Measurements from ENCODE around the gene DPF1. TPM values are rescaled to one million over a fixed set of nuclear protein-coding genes. Genes with fewer than 3 reads are reported as not detected.

Gene DPF1
- total RNA-seq, 1 experiment from 2014 or later, result 19.2 TPM

DNA sequence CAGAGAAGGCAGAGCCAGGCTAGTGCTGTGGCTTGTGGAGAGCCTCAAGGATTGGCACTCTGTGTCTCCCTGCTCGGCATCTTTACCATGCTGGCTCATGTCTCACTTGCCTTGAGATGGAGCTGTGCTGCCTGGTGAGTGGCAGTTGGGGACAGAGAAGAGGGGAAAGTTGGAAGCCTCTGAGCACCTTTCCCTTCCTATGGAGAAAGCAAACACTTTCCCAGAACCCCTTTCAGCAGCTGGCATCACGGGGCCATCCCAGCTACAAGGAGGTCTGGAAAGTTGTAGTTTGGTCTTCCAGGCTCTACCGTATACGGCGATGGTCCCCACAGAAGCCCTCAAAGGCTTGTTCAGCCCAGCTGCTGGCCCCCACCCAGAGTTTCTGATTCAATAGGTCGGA is 58.7 kb downstream of the DPF1 start:
- no peak for DNase-seq (ENCODE audit: low spot score)

- DNase-seq (ENCODE audit: low spot score), result no peak
Observed at GRCh38 chr19:38164526-38164925, 59.5 kb downstream of the DPF1 start.

GRCh38 chr19:38163419-38164290 is 60.4 kb downstream of the DPF1 start:
- DNase-seq (ENCODE audit: low spot score), result no peak

DNA sequence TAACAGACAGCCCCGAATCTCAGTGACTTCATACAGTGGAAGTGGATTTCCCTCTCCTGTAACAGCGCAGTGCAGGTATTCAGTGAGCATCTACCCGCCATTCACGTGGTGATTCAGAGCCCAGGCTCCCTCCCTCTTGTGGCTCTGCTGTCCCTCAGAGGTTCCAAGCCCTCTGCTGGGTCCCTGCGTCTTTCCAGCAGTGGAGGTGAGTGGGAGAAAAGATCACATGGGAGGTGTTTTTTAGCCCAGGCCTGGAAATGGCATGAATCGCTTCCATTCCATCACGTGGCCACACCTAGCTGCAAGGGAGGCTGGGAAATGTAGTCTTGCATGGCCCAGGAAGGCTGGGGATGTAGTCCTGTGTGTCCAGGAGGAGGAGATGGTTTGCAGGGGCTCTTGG is 61.4 kb downstream of the DPF1 start:
- no peak for DNase-seq (ENCODE audit: low spot score)

DNA sequence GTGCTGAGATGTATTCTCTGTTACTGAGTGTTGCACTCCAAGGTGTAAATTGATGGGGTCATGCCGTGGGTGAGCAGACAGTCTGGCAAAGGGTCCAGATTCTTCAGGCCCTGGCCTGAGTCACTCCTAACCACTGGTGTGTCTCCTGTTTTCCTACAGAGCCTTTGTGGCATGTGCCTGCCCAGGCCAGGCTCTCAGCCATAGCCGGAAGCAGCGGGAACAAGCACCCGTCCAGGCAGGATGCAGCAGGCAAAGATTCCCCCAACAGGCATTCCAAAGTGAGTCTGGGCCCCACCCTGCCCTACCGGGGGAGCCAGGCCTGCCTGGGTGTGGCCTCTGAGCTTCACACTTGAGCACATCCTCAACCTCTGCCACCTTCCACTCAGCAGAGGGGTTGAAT is 61.9 kb downstream of the DPF1 start:
- no peak for DNase-seq (ENCODE audit: low spot score)

Other genes with a start within 250 kb of the DPF1 start
- not detected in 2 replicates for gene PPP1R14A, start 32.2 kb upstream of the DPF1 start, total RNA-seq (2014; rRNA removed; shearing (Covaris generic))
- 0.41 and 0.60 TPM in 2 replicates for gene SPINT2, start 40.4 kb upstream of the DPF1 start, total RNA-seq (2014; rRNA removed; shearing (Covaris generic))
- 220 and 316 TPM in 2 replicates for gene C19orf33, start 80.0 kb upstream of the DPF1 start, total RNA-seq (2014; rRNA removed; shearing (Covaris generic))
- gene YIF1B, start 91.7 kb upstream of the DPF1 start, total RNA-seq (2014; rRNA removed; shearing (Covaris generic)), result 98.8 and 110 TPM in 2 replicates
- gene KCNK6, start 95.6 kb upstream of the DPF1 start, total RNA-seq (2014; rRNA removed; shearing (Covaris generic)), result 0.17 and 0.57 TPM in 2 replicates
- 1.5 TPM in 2 replicates for gene CATSPERG, start 111.6 kb upstream of the DPF1 start, total RNA-seq (2014; rRNA removed; shearing (Covaris generic))
- gene PSMD8, start 150.3 kb upstream of the DPF1 start, total RNA-seq (2014; rRNA removed; shearing (Covaris generic)), result 447 and 579 TPM in 2 replicates
- gene GGN, start 163.8 kb upstream of the DPF1 start, total RNA-seq (2014; rRNA removed; shearing (Covaris generic)), result 0.19 and 2.3 TPM in 2 replicates
- 2.4 and 2.8 TPM in 2 replicates for gene SPRED3, start 164.5 kb upstream of the DPF1 start, total RNA-seq (2014; rRNA removed; shearing (Covaris generic))
- gene FAM98C, start 178.9 kb upstream of the DPF1 start, total RNA-seq (2014; rRNA removed; shearing (Covaris generic)), result 10.6 and 16.6 TPM in 2 replicates
- not detected in 2 replicates for gene RASGRP4, start 202.0 kb upstream of the DPF1 start, total RNA-seq (2014; rRNA removed; shearing (Covaris generic))
- gene RYR1, start 209.5 kb upstream of the DPF1 start, total RNA-seq (2014; rRNA removed; shearing (Covaris generic)), result 0.07 TPM in 1 of 2 replicates, not detected in the other